ENCODE data around the gene ZNF385B. TPM values are rescaled to one million over a fixed set of nuclear protein-coding genes. Genes with fewer than 3 reads are reported as not detected.

ZNF385B gene
- total RNA-seq, 1 experiment from 2014 or later, result 0.57 TPM

- CTCF ChIA-PET, result no interaction called here
- Mint-ChIP-seq H3K4me1 (ENCODE audit: low read depth, unreplicated experiment) (no peaks in the 10 kb centered on the region), H3K27ac (ENCODE audit: unreplicated experiment) (no peak overlapping the region), H3K9me3 (ENCODE audit: low read depth, unreplicated experiment) (peaks cover 5% of the 10 kb centered on the region), H3K27me3 (ENCODE audit: unreplicated experiment) (no peaks in the 10 kb centered on the region), H3K36me3 (ENCODE audit: insufficient read depth, unreplicated experiment) (no peaks in the 10 kb centered on the region), H3K4me3 (ENCODE audit: low read depth, unreplicated experiment) (no peak overlapping the region)
- no peak for TF ChIP-seq CTCF (IDR thresholded peaks at IDR 0.05; ENCODE audit: unreplicated experiment)
- no peak for DNase-seq
- intact Hi-C loops (cut with micrococcal nuclease; ENCODE audit: unreplicated experiment), result no loop called here
- BruUV-seq (replicated peaks), result no TSS peak
Measured at GRCh38 chr2:179622635-179623300, 238.6 kb downstream of the ZNF385B start.

GRCh38 chr2:179622112-179622511 is 239.3 kb downstream of the ZNF385B start:
- CTCF ChIA-PET, result no interaction called here
- Mint-ChIP-seq H3K9me3 (ENCODE audit: low read depth, unreplicated experiment) (peaks cover 5% of the 10 kb centered on the region), H3K4me1 (ENCODE audit: low read depth, unreplicated experiment) (no peaks in the 10 kb centered on the region), H3K36me3 (ENCODE audit: insufficient read depth, unreplicated experiment) (no peaks in the 10 kb centered on the region), H3K27me3 (ENCODE audit: unreplicated experiment) (no peaks in the 10 kb centered on the region), H3K27ac (ENCODE audit: unreplicated experiment) (no peak overlapping the region), H3K4me3 (ENCODE audit: low read depth, unreplicated experiment) (no peak overlapping the region)
- intact Hi-C loops (cut with micrococcal nuclease; ENCODE audit: unreplicated experiment), result no loop called here
- no TSS peak for BruUV-seq (replicated peaks)
- DNase-seq, result no peak
- no peak for TF ChIP-seq CTCF (IDR thresholded peaks at IDR 0.05; ENCODE audit: unreplicated experiment)

GRCh38 chr2:179619947-179620467 is 241.4 kb downstream of the ZNF385B start:
- H3K4me1 Mint-ChIP-seq (ENCODE audit: low read depth, unreplicated experiment), result no peaks in the 10 kb centered on the region
- no peak for TF ChIP-seq CTCF (IDR thresholded peaks at IDR 0.05; ENCODE audit: unreplicated experiment)
- no peak overlapping the region for H3K4me3 Mint-ChIP-seq (ENCODE audit: low read depth, unreplicated experiment)
- no peak for DNase-seq
- H3K9me3 Mint-ChIP-seq (ENCODE audit: low read depth, unreplicated experiment), result peaks cover 5% of the 10 kb centered on the region
- no TSS peak for BruUV-seq (replicated peaks)
- H3K27ac Mint-ChIP-seq (ENCODE audit: unreplicated experiment), result no peak overlapping the region
- intact Hi-C loops (cut with micrococcal nuclease; ENCODE audit: unreplicated experiment), result no loop called here
- no peaks in the 10 kb centered on the region for H3K36me3 Mint-ChIP-seq (ENCODE audit: insufficient read depth, unreplicated experiment)
- no peaks in the 10 kb centered on the region for H3K27me3 Mint-ChIP-seq (ENCODE audit: unreplicated experiment)
- CTCF ChIA-PET, result no interaction called here

- H3K4me3 Mint-ChIP-seq (ENCODE audit: low read depth, unreplicated experiment), result no peak overlapping the region
- no peak overlapping the region for H3K27ac Mint-ChIP-seq (ENCODE audit: unreplicated experiment)
- intact Hi-C loops (cut with micrococcal nuclease; ENCODE audit: unreplicated experiment), result no loop called here
- no peaks in the 10 kb centered on the region for H3K4me1 Mint-ChIP-seq (ENCODE audit: low read depth, unreplicated experiment)
- DNase-seq, result no peak
- peaks cover 5% of the 10 kb centered on the region for H3K9me3 Mint-ChIP-seq (ENCODE audit: low read depth, unreplicated experiment)
- H3K27me3 Mint-ChIP-seq (ENCODE audit: unreplicated experiment), result no peaks in the 10 kb centered on the region
- H3K36me3 Mint-ChIP-seq (ENCODE audit: insufficient read depth, unreplicated experiment), result no peaks in the 10 kb centered on the region
- CTCF ChIA-PET, result no interaction called here
- no peak for TF ChIP-seq CTCF (IDR thresholded peaks at IDR 0.05; ENCODE audit: unreplicated experiment)
- no TSS peak for BruUV-seq (replicated peaks)
Measured at GRCh38 chr2:179614121-179614520, 247.3 kb downstream of the ZNF385B start.

All from Calu3 (cell line).